Left ventricle myocardium superior (tissue), 1 donor: Measurements from ENCODE around the gene PRRC2B. TPM values are rescaled to one million over a fixed set of nuclear protein-coding genes. Genes with fewer than 3 reads are reported as not detected.

Experiments
- ATAC-seq: fragments of 200-7000 bp; cut with Tn5 transposase; one replicate; pipeline ENCODE4 v1.9.1; 2020; ENCODE audit warnings: mild to moderate bottlenecking, moderate library complexity
- DNase-seq: peaks from one replicate; pipeline ENCODE4 v3.0.0-alpha.2; 2020
- intact Hi-C: fragments of 100-400 bp; cut with micrococcal nuclease; formaldehyde crosslinking; loops from one replicate; pipeline ENCODE4 v1.11.0; 2022
- total RNA-seq: library from RNA; stranded (reverse); fragmentation: NEBNext Ultra II Directional; extraction: Animal tissue kit (Norgen Biotek cat#: 25700); gene quantifications from one replicate; pipeline ENCODE4 v1.2.1, GENCODE V29; 2021
- donor health status: DM: no; HTN: yes; CAD: no; lungs with severe emphysema.

Gene PRRC2B
- total RNA-seq, 1 donor from 2014 or later, result 144 TPM

- DNase-seq (peak; percentile 24), ATAC-seq (no peak)
- intact Hi-C loops, result no loop called here
Observed at GRCh38 chr9:131426545-131426944, 32.7 kb downstream of the PRRC2B start.

- intact Hi-C loops, result loop anchor here (10.0 kb wide), 1 partner anchor 55 kb away; no protein-coding TSS in a partner anchor
- no peak for DNase-seq
- ATAC-seq, result peak; percentile 21
Observed at GRCh38 chr9:131429121-131430012, 35.5 kb downstream of the PRRC2B start.

- ATAC-seq, result no peak
- DNase-seq, result no peak
- intact Hi-C loops, result loop anchor here (10.0 kb wide), 1 partner anchor 57 kb away; no protein-coding TSS in a partner anchor
Observed at GRCh38 chr9:131432050-131432449, 38.2 kb downstream of the PRRC2B start.

GRCh38 chr9:131432597-131433301 lies 38.9 kb downstream of the PRRC2B start:
- DNase-seq (no peak), ATAC-seq (peak; percentile 39)
- intact Hi-C loops, result loop anchor here (10.0 kb wide), 1 partner anchor 58 kb away; no protein-coding TSS in a partner anchor

- no peak for DNase-seq
- intact Hi-C loops, result loop anchor here (10.0 kb wide), 1 partner anchor 59 kb away; no protein-coding TSS in a partner anchor
- no peak for ATAC-seq
Observed at GRCh38 chr9:131433302-131433854, 39.5 kb downstream of the PRRC2B start.

- no peak for DNase-seq
- ATAC-seq, result peak; percentile 16
- intact Hi-C loops, result loop anchor here (10.0 kb wide), 1 partner anchor 60 kb away; no protein-coding TSS in a partner anchor
Observed at GRCh38 chr9:131434673-131435072, 40.8 kb downstream of the PRRC2B start.

- peak; percentile 64 for DNase-seq
- ATAC-seq, result peak; percentile 84
- intact Hi-C loops, result loop anchor here (10.0 kb wide), 1 partner anchor 62 kb away; no protein-coding TSS in a partner anchor
Observed at GRCh38 chr9:131436376-131436775, 42.5 kb downstream of the PRRC2B start.

- no peak for DNase-seq
- intact Hi-C loops, result loop anchor here (10.0 kb wide), 1 partner anchor 62 kb away; no protein-coding TSS in a partner anchor
- no peak for ATAC-seq
Observed at GRCh38 chr9:131436865-131437271, 43.0 kb downstream of the PRRC2B start.

GRCh38 chr9:131438190-131438589 lies 44.3 kb downstream of the PRRC2B start:
- intact Hi-C loops, result loop anchor here (10.0 kb wide), 1 partner anchor 63 kb away; no protein-coding TSS in a partner anchor
- ATAC-seq, result no peak
- no peak for DNase-seq

- DNase-seq, result no peak
- no peak for ATAC-seq
- intact Hi-C loops, result loop anchor here (10.0 kb wide), 1 partner anchor 64 kb away; no protein-coding TSS in a partner anchor
Observed at GRCh38 chr9:131439224-131439623, 45.3 kb downstream of the PRRC2B start.

- no peak for ATAC-seq
- intact Hi-C loops, result no loop called here
Observed at GRCh38 chr9:131441441-131441840, 47.6 kb downstream of the PRRC2B start.

GRCh38 chr9:131442351-131442750 lies 48.5 kb downstream of the PRRC2B start:
- no peak for DNase-seq
- intact Hi-C loops, result no loop called here
- no peak for ATAC-seq

More at GRCh38 chr9:131441441-131441840, 47.6 kb downstream of the PRRC2B start:
- no peak for DNase-seq

GRCh38 chr9:131443648-131444047 lies 49.8 kb downstream of the PRRC2B start:
- ATAC-seq (no peak), DNase-seq (no peak)
- intact Hi-C loops, result no loop called here

- intact Hi-C loops, result no loop called here
- no peak for DNase-seq
- no peak for ATAC-seq
Observed at GRCh38 chr9:131446276-131446675, 52.4 kb downstream of the PRRC2B start.

- intact Hi-C loops, result no loop called here
- ATAC-seq, result peak; percentile 63
- DNase-seq, result no peak
Observed at GRCh38 chr9:131447148-131447547, 53.3 kb downstream of the PRRC2B start.

GRCh38 chr9:131447600-131447999 lies 53.7 kb downstream of the PRRC2B start:
- DNase-seq, result no peak
- ATAC-seq, result no peak
- intact Hi-C loops, result no loop called here

- ATAC-seq, result no peak
- DNase-seq, result no peak
- intact Hi-C loops, result no loop called here
Observed at GRCh38 chr9:131448818-131449217, 54.9 kb downstream of the PRRC2B start.

GRCh38 chr9:131449276-131449675 lies 55.4 kb downstream of the PRRC2B start:
- DNase-seq, result no peak
- no peak for ATAC-seq
- intact Hi-C loops, result no loop called here

- intact Hi-C loops, result no loop called here
- no peak for DNase-seq
- no peak for ATAC-seq
Observed at GRCh38 chr9:131454028-131454427, 60.1 kb downstream of the PRRC2B start.
